ENCODE data around the gene SLC43A1. TPM values are rescaled to one million over a fixed set of nuclear protein-coding genes. Genes with fewer than 3 reads are reported as not detected.

The SLC43A1 gene
- total RNA-seq, 1 donor from 2014 or later, result 19.0 TPM

DNA sequence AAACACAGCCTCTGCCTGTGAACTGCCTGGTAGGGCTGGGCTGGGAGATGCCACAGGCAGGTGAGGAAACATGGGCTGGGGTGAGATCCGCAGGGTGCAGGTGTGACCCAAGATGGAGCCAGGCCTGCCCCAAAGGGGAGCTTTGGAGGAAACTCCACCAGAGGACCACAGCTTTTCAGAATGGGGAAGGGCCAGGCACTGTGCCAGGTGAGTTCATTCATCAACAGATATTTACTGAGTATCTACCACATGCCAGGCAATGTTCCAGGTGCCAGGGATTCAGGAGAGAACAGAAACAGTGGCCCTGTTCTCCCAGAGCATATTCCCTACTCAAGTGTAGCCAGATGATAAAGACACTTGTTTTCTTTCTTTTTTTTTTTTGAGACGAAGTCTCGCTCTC, 44.0 kb downstream of the SLC43A1 start:
- Mint-ChIP-seq H3K4me1 (ENCODE audit: unreplicated experiment) (peaks cover 4% of the 10 kb centered on the region), H3K36me3 (no peaks in the 10 kb centered on the region), H3K27ac (no peak overlapping the region), H3K27me3 (peaks cover 59% of the 10 kb centered on the region), H3K4me3 (no peak overlapping the region), H3K9me3 (no peaks in the 10 kb centered on the region)
- TF ChIP-seq, protein P1, sequence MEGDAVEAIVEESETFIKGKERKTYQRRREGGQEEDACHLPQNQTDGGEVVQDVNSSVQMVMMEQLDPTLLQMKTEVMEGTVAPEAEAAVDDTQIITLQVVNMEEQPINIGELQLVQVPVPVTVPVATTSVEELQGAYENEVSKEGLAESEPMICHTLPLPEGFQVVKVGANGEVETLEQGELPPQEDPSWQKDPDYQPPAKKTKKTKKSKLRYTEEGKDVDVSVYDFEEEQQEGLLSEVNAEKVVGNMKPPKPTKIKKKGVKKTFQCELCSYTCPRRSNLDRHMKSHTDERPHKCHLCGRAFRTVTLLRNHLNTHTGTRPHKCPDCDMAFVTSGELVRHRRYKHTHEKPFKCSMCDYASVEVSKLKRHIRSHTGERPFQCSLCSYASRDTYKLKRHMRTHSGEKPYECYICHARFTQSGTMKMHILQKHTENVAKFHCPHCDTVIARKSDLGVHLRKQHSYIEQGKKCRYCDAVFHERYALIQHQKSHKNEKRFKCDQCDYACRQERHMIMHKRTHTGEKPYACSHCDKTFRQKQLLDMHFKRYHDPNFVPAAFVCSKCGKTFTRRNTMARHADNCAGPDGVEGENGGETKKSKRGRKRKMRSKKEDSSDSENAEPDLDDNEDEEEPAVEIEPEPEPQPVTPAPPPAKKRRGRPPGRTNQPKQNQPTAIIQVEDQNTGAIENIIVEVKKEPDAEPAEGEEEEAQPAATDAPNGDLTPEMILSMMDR (conservative IDR thresholded peaks at IDR 0.05), result no peak
- DNase-seq (ENCODE audit: extremely low spot score, unreplicated experiment), result no peak

DNA sequence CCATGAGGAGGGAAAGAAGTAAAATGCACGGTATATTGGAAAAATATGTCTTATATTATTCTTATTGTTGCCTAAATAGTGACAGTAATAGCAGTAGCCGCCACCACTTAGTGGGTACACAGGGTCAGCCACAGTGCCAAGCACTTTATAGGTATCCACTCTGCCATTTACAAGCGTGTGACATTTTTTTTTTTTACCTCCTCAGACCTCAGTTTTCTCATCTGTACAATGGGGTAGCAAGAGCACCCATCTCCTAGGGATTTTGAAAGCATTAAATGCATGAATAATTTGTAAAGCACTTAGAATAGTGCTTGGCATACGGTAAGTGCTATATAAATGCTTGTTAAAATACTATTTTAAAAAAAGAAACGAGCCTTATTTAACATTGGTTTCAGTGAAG, 46.2 kb downstream of the SLC43A1 start:
- peaks cover 47% of the 10 kb centered on the region for H3K27me3 Mint-ChIP-seq
- TF ChIP-seq, protein P1 (conservative IDR thresholded peaks at IDR 0.05), result no peak
- no peak for DNase-seq (ENCODE audit: extremely low spot score, unreplicated experiment)

DNA sequence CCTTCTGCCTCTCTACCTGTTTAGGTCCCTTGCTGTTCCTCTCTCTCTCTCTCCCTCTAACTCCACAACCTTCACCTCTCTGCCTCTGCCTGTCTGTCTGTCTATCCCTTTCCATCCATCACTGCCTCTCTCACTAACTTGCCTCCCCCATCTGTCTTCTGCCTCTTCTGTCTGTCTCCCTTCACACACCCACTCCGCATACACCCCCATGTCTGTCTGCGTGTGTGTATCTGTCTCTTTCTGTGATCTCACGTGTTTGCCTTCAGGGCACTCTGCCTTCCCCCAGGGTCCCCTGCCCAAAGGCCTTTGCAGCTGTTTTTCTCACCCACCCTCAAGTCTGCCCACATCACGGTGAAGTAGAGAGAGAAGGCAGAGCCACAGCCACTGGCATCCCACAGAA, 47.2 kb downstream of the SLC43A1 start:
- peaks cover 5% of the 10 kb centered on the region for H3K4me1 Mint-ChIP-seq (ENCODE audit: unreplicated experiment)
- H3K4me3 Mint-ChIP-seq, result no peak overlapping the region
- no peaks in the 10 kb centered on the region for H3K36me3 Mint-ChIP-seq
- TF ChIP-seq, protein P1 (conservative IDR thresholded peaks at IDR 0.05), result no peak
- H3K27me3 Mint-ChIP-seq, result peaks cover 47% of the 10 kb centered on the region
- H3K9me3 Mint-ChIP-seq, result no peaks in the 10 kb centered on the region
- DNase-seq (ENCODE audit: extremely low spot score, unreplicated experiment), result no peak
- H3K27ac Mint-ChIP-seq, result no peak overlapping the region

More for the DNA sequence above, 46.2 kb downstream of the SLC43A1 start:
- Mint-ChIP-seq H3K4me3 (no peak overlapping the region), H3K27ac (no peak overlapping the region), H3K4me1 (ENCODE audit: unreplicated experiment) (no peaks in the 10 kb centered on the region), H3K36me3 (no peaks in the 10 kb centered on the region), H3K9me3 (no peaks in the 10 kb centered on the region)

DNA sequence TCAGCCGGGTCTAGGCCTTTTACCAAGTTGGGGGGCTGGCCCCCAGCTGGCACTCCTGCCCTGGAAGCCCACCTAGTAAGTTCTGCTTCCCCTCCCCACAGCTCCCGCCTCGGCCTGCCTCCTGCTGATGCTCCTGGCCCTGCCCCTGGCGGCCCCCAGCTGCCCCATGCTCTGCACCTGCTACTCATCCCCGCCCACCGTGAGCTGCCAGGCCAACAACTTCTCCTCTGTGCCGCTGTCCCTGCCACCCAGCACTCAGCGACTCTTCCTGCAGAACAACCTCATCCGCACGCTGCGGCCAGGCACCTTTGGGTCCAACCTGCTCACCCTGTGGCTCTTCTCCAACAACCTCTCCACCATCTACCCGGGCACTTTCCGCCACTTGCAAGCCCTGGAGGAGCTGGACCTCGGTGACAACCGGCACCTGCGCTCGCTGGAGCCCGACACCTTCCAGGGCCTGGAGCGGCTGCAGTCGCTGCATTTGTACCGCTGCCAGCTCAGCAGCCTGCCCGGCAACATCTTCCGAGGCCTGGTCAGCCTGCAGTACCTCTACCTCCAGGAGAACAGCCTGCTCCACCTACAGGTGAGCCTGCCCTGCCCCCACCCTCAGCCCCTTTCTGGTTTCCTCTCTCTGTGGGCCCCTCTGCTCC, 47.9 kb downstream of the SLC43A1 start:
- TF ChIP-seq, protein P1 (conservative IDR thresholded peaks at IDR 0.05), result no peak
- peaks cover 49% of the 10 kb centered on the region for H3K27me3 Mint-ChIP-seq
- H3K4me1 Mint-ChIP-seq (ENCODE audit: unreplicated experiment), result peaks cover 10% of the 10 kb centered on the region
- H3K9me3 Mint-ChIP-seq, result no peaks in the 10 kb centered on the region
- no peak overlapping the region for H3K4me3 Mint-ChIP-seq
- no peaks in the 10 kb centered on the region for H3K36me3 Mint-ChIP-seq
- DNase-seq (ENCODE audit: extremely low spot score, unreplicated experiment), result no peak
- no peak overlapping the region for H3K27ac Mint-ChIP-seq

DNA sequence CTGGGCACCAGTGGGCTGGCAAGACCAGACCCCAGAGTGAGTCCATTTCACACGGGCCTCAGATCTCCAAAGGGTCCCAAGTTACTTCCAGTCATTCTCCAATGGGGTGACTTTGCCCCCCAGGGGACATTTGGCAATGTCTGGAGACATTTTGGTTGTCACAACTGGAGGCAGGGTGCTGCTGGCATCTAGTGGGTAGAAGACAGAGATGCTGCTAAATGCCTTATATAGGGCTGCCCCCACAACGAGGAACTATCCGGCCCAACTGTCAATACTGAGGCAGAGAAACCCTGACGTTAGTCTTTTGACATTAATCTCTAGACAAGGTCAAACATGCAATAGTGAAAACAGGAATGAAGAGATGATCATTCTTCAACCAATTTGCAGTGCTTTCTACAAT, 48.8 kb downstream of the SLC43A1 start:
- H3K9me3 Mint-ChIP-seq, result no peaks in the 10 kb centered on the region
- TF ChIP-seq, protein P1 (conservative IDR thresholded peaks at IDR 0.05), result no peak
- no peaks in the 10 kb centered on the region for H3K36me3 Mint-ChIP-seq
- H3K4me3 Mint-ChIP-seq, result no peak overlapping the region
- no peak overlapping the region for H3K27ac Mint-ChIP-seq
- peaks cover 10% of the 10 kb centered on the region for H3K4me1 Mint-ChIP-seq (ENCODE audit: unreplicated experiment)
- no peak for DNase-seq (ENCODE audit: extremely low spot score, unreplicated experiment)
- peaks cover 53% of the 10 kb centered on the region for H3K27me3 Mint-ChIP-seq

Measured in type B pancreatic cell (in vitro differentiated cells).